Epidermal melanocyte (primary cell): ENCODE results near the gene TGM5.
A peak's percentile ranks its signal among the peaks of the same experiment; 100 is the strongest.

Experiments
- DNase-seq: peaks from one replicate; pipeline ENCODE4 v3.0.0; 2011; ENCODE audit warnings: low spot score; ENCODE audit not compliant: insufficient read length

The TGM5 gene

GRCh38 chr15:43196760-43197548 is 69.8 kb downstream of the TGM5 start:
- no peak for DNase-seq

GRCh38 chr15:43194795-43195194 is 71.9 kb downstream of the TGM5 start:
- DNase-seq, result no peak

GRCh38 chr15:43193710-43194109 is 73.0 kb downstream of the TGM5 start:
- no peak for DNase-seq

- no peak for DNase-seq
These were observed 76.5 kb downstream of the TGM5 start for GRCh38 chr15:43190178-43190577.

- no peak for DNase-seq
These were observed 77.4 kb downstream of the TGM5 start for GRCh38 chr15:43189296-43189695.

- peak; percentile 43 for DNase-seq
These were observed 79.1 kb downstream of the TGM5 start for GRCh38 chr15:43187544-43188155.

- DNase-seq, result no peak
These were observed 80.8 kb downstream of the TGM5 start for GRCh38 chr15:43186003-43186353.

- peak; percentile 95 for DNase-seq
These were observed 81.3 kb downstream of the TGM5 start, which contains the start of gene CCNDBP1 for GRCh38 chr15:43185157-43186002. Gene CCNDBP1 (plus strand): TSS chr15:43185403. CDS start chr15:43185499, 96 bp downstream.

GRCh38 chr15:43184407-43185124 is 82.2 kb downstream of the TGM5 start:
- DNase-seq, result no peak

GRCh38 chr15:43183270-43183669 is 83.5 kb downstream of the TGM5 start:
- DNase-seq, result no peak
